ENCODE results near the gene MIOS. TPM values are rescaled to one million over a fixed set of nuclear protein-coding genes. Genes with fewer than 3 reads are reported as not detected.

The MIOS gene
- total and polyA plus RNA-seq, 2 of the 4 experiments (the other 2 are of a cell fraction): 10.6 to 32.4 TPM

DNA sequence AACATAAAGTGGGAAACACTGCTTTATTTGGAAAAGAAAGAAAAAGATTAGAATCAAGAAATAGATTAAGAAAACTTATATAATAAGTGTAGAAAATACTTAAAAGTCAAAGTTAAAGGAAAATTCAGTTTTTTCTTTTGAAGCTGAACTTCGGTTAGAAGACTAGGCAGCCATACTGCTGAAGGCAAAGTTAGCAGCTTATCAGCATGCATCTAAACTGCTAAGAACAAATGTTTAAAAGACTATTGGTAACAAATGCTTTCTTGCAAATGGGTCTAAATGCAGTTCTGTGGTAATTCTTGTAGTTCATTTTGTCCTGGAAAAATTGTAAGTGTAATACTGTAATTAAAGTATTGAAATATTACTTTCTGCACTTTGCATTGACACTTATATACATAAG, 18.0 kb downstream of the MIOS start:
- ChIA-PET CTCF (no interaction called here), POLR2A (ENCODE audit: unreplicated experiment) (no interaction called here)
- H2BK5ac ChIP-seq (ENCODE audit: low read depth, low read length, poor library complexity, severe bottlenecking): no peak overlapping the region
- H3K9me1 ChIP-seq (ENCODE audit: insufficient read depth, low read length): no peaks in the 10 kb centered on the region
- H3K23ac ChIP-seq (ENCODE audit: low read depth, low read length): no peak overlapping the region
- no peak overlapping the region for H3K56ac ChIP-seq (ENCODE audit: extremely low read depth, insufficient read depth, low read length)
- H2AK5ac ChIP-seq (ENCODE audit: low read depth, low read length): no peak overlapping the region
- whole genome bisulfite sequencing, 2 experiments (ENCODE audit: extremely low coverage in 2 of 2, insufficient read length in 1 of 2): 100% methylated on average over 1 of the region's 1 CpG; no CpG with 5 or more reads in 1 of the 2 experiments
- H2AK9ac ChIP-seq (replicated peaks; ENCODE audit: low read depth, low read length, poor library complexity): no peak overlapping the region
- no peak overlapping the region for H2BK15ac ChIP-seq (ENCODE audit: low read depth, low read length)
- H4K8ac ChIP-seq (ENCODE audit: low read depth in 2 of 2, low read length in 2 of 2): no peak overlapping the region
- no peak overlapping the region for H2AFZ ChIP-seq (replicated peaks; ENCODE audit: low read length, poor library complexity)
- no peak overlapping the region for H3K18ac ChIP-seq (ENCODE audit: low read depth, low read length)
- no peak overlapping the region for H3K4me2 ChIP-seq (ENCODE audit: low read depth, low read length)
- no peak overlapping the region for H4K5ac ChIP-seq (ENCODE audit: low read depth, low read length)
- no peaks in the 10 kb centered on the region for H3K9me3 ChIP-seq (ENCODE audit: control insufficient read depth, insufficient read depth, low read length)
- H3K4me1 ChIP-seq (ENCODE audit: control insufficient read depth, insufficient read depth, low read length): no peaks in the 10 kb centered on the region
- no peak overlapping the region for H3K14ac ChIP-seq (replicated peaks; ENCODE audit: low read depth, low read length)
- H3K27ac ChIP-seq (ENCODE audit: insufficient read depth, low read length): no peak overlapping the region
- no peak overlapping the region for H2BK20ac ChIP-seq (ENCODE audit: low read depth, low read length)
- dilution Hi-C loops (cut with HindIII; ENCODE audit: low sequenced_read_pairs, unreplicated experiment): no loop called here
- H4K91ac ChIP-seq (ENCODE audit: insufficient read depth, low read depth, low read length): no peak overlapping the region
- no peak overlapping the region for H2BK120ac ChIP-seq (ENCODE audit: low read depth, low read length)
- H3K4me3 ChIP-seq (ENCODE audit: insufficient read depth, low read depth, low read length): no peak overlapping the region
- no peaks in the 10 kb centered on the region for H3K27me3 ChIP-seq (ENCODE audit: control insufficient read depth, insufficient read depth, low read length)
- no peak overlapping the region for H3K9ac ChIP-seq (ENCODE audit: low read depth, low read length)
- TF ChIP-seq MAZ (IDR thresholded peaks at IDR 0.05; ENCODE audit: borderline replicate concordance, low read depth, low read length): no peak
- no peak for TF ChIP-seq POLR2A (IDR thresholded peaks at IDR 0.05; ENCODE audit: low read depth, low read length)
- TF ChIP-seq MXI1 (IDR thresholded peaks at IDR 0.05; ENCODE audit: borderline replicate concordance, low read depth, low read length): no peak
- no peak for TF ChIP-seq NFE2L2 (IDR thresholded peaks at IDR 0.05; ENCODE audit: low read depth, low read length)
- no peak for TF ChIP-seq CEBPB (IDR thresholded peaks at IDR 0.05; ENCODE audit: low read depth, low read length)
- TF ChIP-seq, protein P1, sequence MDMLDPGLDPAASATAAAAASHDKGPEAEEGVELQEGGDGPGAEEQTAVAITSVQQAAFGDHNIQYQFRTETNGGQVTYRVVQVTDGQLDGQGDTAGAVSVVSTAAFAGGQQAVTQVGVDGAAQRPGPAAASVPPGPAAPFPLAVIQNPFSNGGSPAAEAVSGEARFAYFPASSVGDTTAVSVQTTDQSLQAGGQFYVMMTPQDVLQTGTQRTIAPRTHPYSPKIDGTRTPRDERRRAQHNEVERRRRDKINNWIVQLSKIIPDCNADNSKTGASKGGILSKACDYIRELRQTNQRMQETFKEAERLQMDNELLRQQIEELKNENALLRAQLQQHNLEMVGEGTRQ (IDR thresholded peaks at IDR 0.05; ENCODE audit: low read depth, low read length): no peak
- no peak for TF ChIP-seq FOS (IDR thresholded peaks at IDR 0.05; ENCODE audit: low read depth, low read length)
- TF ChIP-seq, protein P2, sequence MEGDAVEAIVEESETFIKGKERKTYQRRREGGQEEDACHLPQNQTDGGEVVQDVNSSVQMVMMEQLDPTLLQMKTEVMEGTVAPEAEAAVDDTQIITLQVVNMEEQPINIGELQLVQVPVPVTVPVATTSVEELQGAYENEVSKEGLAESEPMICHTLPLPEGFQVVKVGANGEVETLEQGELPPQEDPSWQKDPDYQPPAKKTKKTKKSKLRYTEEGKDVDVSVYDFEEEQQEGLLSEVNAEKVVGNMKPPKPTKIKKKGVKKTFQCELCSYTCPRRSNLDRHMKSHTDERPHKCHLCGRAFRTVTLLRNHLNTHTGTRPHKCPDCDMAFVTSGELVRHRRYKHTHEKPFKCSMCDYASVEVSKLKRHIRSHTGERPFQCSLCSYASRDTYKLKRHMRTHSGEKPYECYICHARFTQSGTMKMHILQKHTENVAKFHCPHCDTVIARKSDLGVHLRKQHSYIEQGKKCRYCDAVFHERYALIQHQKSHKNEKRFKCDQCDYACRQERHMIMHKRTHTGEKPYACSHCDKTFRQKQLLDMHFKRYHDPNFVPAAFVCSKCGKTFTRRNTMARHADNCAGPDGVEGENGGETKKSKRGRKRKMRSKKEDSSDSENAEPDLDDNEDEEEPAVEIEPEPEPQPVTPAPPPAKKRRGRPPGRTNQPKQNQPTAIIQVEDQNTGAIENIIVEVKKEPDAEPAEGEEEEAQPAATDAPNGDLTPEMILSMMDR (conservative IDR thresholded peaks at IDR 0.05; ENCODE audit: low read depth, low read length): no peak
- DNase-seq: no peak
- no peaks in the 10 kb centered on the region for H4K20me1 ChIP-seq (ENCODE audit: insufficient read depth, low read length)
- no peak overlapping the region for H3K4ac ChIP-seq (ENCODE audit: low read depth, low read length)
- peaks cover 0 to 2% of the 10 kb centered on the region in 2 experiments; a peak in 1 of 4 replicates for H3K79me1 ChIP-seq (ENCODE audit: low read depth in 1 of 2, low read length in 2 of 2)
- in situ Hi-C loops (cut with MboI; ENCODE audit: low sequenced_read_pairs): no loop called here
- ATAC-seq (ENCODE audit: low read depth): no peak
- 0 out of 2 replicates have a peak, but pooled peaks cover 1% of the 10 kb centered on the region for H3K36me3 ChIP-seq (ENCODE audit: control insufficient read depth, insufficient read depth, low read length)
- no TSS peak for BruUV-seq (replicated peaks)
- intact Hi-C loops (cut with micrococcal nuclease): no loop called here
